HG02840 (cell line): Measurements from ENCODE around the gene DNMT3A.

Source experiments
- ATAC-seq: cut with Tn5 transposase; IDR thresholded peaks from one replicate; pipeline ENCODE4 v1.9.1; 2021; ENCODE audit warnings: mild to moderate bottlenecking, moderate library complexity, moderate number of reproducible peaks; ENCODE audit not compliant: unreplicated experiment, low FRiP score

The DNMT3A gene

GRCh38 chr2:25265802-25266201 is 75.9 kb downstream of the DNMT3A start:
- ATAC-seq: no peak

- ATAC-seq: no peak
Measured at GRCh38 chr2:25265001-25265400, 76.7 kb downstream of the DNMT3A start.

- ATAC-seq: no peak
Measured at GRCh38 chr2:25262288-25262687, 79.4 kb downstream of the DNMT3A start.

- no peak for ATAC-seq
Measured at GRCh38 chr2:25259737-25260124, 82.0 kb downstream of the DNMT3A start.

GRCh38 chr2:25258847-25259736 is 82.6 kb downstream of the DNMT3A start:
- no peak for ATAC-seq

GRCh38 chr2:25257931-25258846 is 83.5 kb downstream of the DNMT3A start:
- no peak for ATAC-seq

- no peak for ATAC-seq
Measured at GRCh38 chr2:25257032-25257552, 84.6 kb downstream of the DNMT3A start.

GRCh38 chr2:25256488-25256875 is 85.2 kb downstream of the DNMT3A start:
- no peak for ATAC-seq

GRCh38 chr2:25255745-25256487 is 85.8 kb downstream of the DNMT3A start:
- ATAC-seq: no peak

- ATAC-seq: no peak
Measured at GRCh38 chr2:25254961-25255360, 86.8 kb downstream of the DNMT3A start.

GRCh38 chr2:25253153-25253626 is 88.5 kb downstream of the DNMT3A start:
- no peak for ATAC-seq

- ATAC-seq: no peak
Measured at GRCh38 chr2:25252291-25253152, 89.2 kb downstream of the DNMT3A start.

GRCh38 chr2:25251422-25252273 is 90.1 kb downstream of the DNMT3A start:
- no peak for ATAC-seq

- ATAC-seq: no peak
Measured at GRCh38 chr2:25251071-25251421, 90.7 kb downstream of the DNMT3A start.

GRCh38 chr2:25250331-25251070 is 91.2 kb downstream of the DNMT3A start:
- ATAC-seq: no peak

GRCh38 chr2:25249785-25250184 is 91.9 kb downstream of the DNMT3A start:
- no peak for ATAC-seq

- ATAC-seq: no peak
Measured at GRCh38 chr2:25247792-25248512, 93.8 kb downstream of the DNMT3A start.
